ENCODE measurements around the gene CBLL2. TPM values are rescaled to one million over a fixed set of nuclear protein-coding genes. Genes with fewer than 3 reads are reported as not detected.
A peak's percentile ranks its signal among the peaks of the same experiment; 100 is the strongest.

CBLL2 gene
- total and polyA plus RNA-seq, 5 donors = not detected

- DNase-seq (no peak), ATAC-seq (no peak)
- H3K27ac ChIP-seq (ENCODE audit: low read length) = no peak overlapping the region
- no peaks in the 10 kb centered on the region for H3K27me3 ChIP-seq (ENCODE audit: control insufficient read depth, insufficient read depth)
- H3K4me3 ChIP-seq (ENCODE audit: low read length) = no peak overlapping the region
- intact Hi-C loops (cut with DNase I) = no loop called here
- 76% methylated on average over 2 of the region's 2 CpGs for WGBS
- no peaks in the 10 kb centered on the region for H3K4me1 ChIP-seq (ENCODE audit: control insufficient read depth, insufficient read depth, low read length)
- no peaks in the 10 kb centered on the region for H3K9me3 ChIP-seq (ENCODE audit: control insufficient read depth, low read length)
Measured at GRCh38 chrX:22296871-22297270, 24.2 kb downstream of the CBLL2 start.

- H3K9me3 ChIP-seq (ENCODE audit: control insufficient read depth, low read length) = no peaks in the 10 kb centered on the region
- H3K27me3 ChIP-seq (ENCODE audit: control insufficient read depth, insufficient read depth) = no peaks in the 10 kb centered on the region
- H3K4me3 ChIP-seq (ENCODE audit: low read length) = no peak overlapping the region
- DNase-seq (no peak), ATAC-seq (peak; percentile 84 to 86)
- WGBS = 1% methylated on average over 2 of the region's 2 CpGs
- intact Hi-C loops (cut with DNase I) = no loop called here
- H3K27ac ChIP-seq (ENCODE audit: low read length) = no peak overlapping the region
- H3K4me1 ChIP-seq (ENCODE audit: control insufficient read depth, insufficient read depth, low read length) = no peaks in the 10 kb centered on the region
Measured at GRCh38 chrX:22300130-22300529, 27.4 kb downstream of the CBLL2 start.

- intact Hi-C loops (cut with DNase I) = no loop called here
- Histone ChIP-seq H3K9me3 (ENCODE audit: control insufficient read depth, low read length) (no peaks in the 10 kb centered on the region), H3K4me1 (ENCODE audit: control insufficient read depth, insufficient read depth, low read length) (no peaks in the 10 kb centered on the region), H3K4me3 (ENCODE audit: low read length) (no peak overlapping the region), H3K27me3 (ENCODE audit: control insufficient read depth, insufficient read depth) (no peaks in the 10 kb centered on the region), H3K27ac (ENCODE audit: low read length) (no peak overlapping the region)
- 43% methylated on average over 3 of the region's 3 CpGs for WGBS
- DNase-seq (no peak), ATAC-seq (no peak)
Measured at GRCh38 chrX:22310779-22311178, 38.1 kb downstream of the CBLL2 start.

- H3K27ac ChIP-seq (ENCODE audit: low read length) = no peak overlapping the region
- intact Hi-C loops (cut with DNase I) = no loop called here
- no peaks in the 10 kb centered on the region for H3K4me1 ChIP-seq (ENCODE audit: control insufficient read depth, insufficient read depth, low read length)
- H3K9me3 ChIP-seq (ENCODE audit: control insufficient read depth, low read length) = no peaks in the 10 kb centered on the region
- no peak overlapping the region for H3K4me3 ChIP-seq (ENCODE audit: low read length)
- WGBS = 86% methylated on average over 3 of the region's 3 CpGs
- no peak for DNase-seq
- no peaks in the 10 kb centered on the region for H3K27me3 ChIP-seq (ENCODE audit: control insufficient read depth, insufficient read depth)
- no peak for ATAC-seq
Measured at GRCh38 chrX:22313766-22314165, 41.1 kb downstream of the CBLL2 start.

DNA sequence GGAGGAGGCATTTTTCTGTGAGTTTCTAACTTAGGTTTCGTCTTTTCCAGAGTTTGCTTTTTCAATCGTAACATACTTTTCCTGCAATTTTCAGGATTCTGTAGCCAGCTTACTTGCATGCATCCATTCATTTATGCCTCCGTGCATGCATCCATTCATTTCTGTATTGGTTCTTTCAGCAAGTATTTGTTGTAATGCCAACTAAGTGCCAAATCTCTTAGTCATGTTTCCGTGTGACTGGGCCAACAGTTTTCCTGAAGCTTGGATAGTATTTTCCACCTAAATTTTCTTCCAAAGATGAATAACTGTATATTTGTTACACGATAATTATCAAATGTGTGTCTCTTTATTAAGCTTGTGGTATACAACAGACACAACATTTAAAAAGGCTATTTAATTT lies 41.5 kb downstream of the CBLL2 start:
- 53% methylated on average over 5 of the region's 5 CpGs for WGBS
- H3K27me3 ChIP-seq (ENCODE audit: control insufficient read depth, insufficient read depth) = no peaks in the 10 kb centered on the region
- no peaks in the 10 kb centered on the region for H3K4me1 ChIP-seq (ENCODE audit: control insufficient read depth, insufficient read depth, low read length)
- DNase-seq = no peak
- no peaks in the 10 kb centered on the region for H3K9me3 ChIP-seq (ENCODE audit: control insufficient read depth, low read length)
- intact Hi-C loops (cut with DNase I) = no loop called here
- ATAC-seq = no peak
- H3K4me3 ChIP-seq (ENCODE audit: low read length) = no peak overlapping the region
- no peak overlapping the region for H3K27ac ChIP-seq (ENCODE audit: low read length)

GRCh38 chrX:22314692-22315091 lies 42.0 kb downstream of the CBLL2 start:
- intact Hi-C loops (cut with DNase I) = no loop called here
- WGBS = 19% methylated on average over 2 of the region's 2 CpGs
- ATAC-seq = no peak

DNA sequence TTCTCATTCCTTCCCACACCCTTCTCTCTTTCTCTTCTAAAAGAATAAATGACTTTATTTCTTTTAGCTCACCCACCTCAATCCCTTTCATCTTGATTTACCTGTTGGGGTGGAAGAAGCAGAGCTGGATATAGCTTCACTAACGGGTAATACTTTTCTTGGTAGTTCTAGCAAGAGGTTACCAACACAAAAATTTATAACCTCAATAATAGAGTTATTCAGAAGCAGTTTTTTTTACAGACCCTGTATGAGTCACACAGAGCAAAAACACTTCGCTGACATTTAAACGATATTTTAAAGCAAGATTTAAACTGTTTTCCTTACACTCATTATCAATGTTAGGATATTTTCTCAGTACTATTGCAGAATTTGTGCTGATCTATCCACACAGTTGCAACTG lies 42.4 kb downstream of the CBLL2 start:
- no peaks in the 10 kb centered on the region for H3K9me3 ChIP-seq (ENCODE audit: control insufficient read depth, low read length)
- no peaks in the 10 kb centered on the region for H3K4me1 ChIP-seq (ENCODE audit: control insufficient read depth, insufficient read depth, low read length)
- H3K4me3 ChIP-seq (ENCODE audit: low read length) = no peak overlapping the region
- H3K27ac ChIP-seq (ENCODE audit: low read length) = no peak overlapping the region
- DNase-seq (no peak), ATAC-seq (no peak)
- 55% methylated on average over 3 of the region's 3 CpGs for WGBS
- intact Hi-C loops (cut with DNase I) = no loop called here
- no peaks in the 10 kb centered on the region for H3K27me3 ChIP-seq (ENCODE audit: control insufficient read depth, insufficient read depth)

More at GRCh38 chrX:22314692-22315091, 42.0 kb downstream of the CBLL2 start:
- no peak for DNase-seq
- H3K4me3 ChIP-seq (ENCODE audit: low read length) = no peak overlapping the region
- no peaks in the 10 kb centered on the region for H3K27me3 ChIP-seq (ENCODE audit: control insufficient read depth, insufficient read depth)
- no peaks in the 10 kb centered on the region for H3K9me3 ChIP-seq (ENCODE audit: control insufficient read depth, low read length)
- H3K4me1 ChIP-seq (ENCODE audit: control insufficient read depth, insufficient read depth, low read length) = no peaks in the 10 kb centered on the region
- no peak overlapping the region for H3K27ac ChIP-seq (ENCODE audit: low read length)

DNA sequence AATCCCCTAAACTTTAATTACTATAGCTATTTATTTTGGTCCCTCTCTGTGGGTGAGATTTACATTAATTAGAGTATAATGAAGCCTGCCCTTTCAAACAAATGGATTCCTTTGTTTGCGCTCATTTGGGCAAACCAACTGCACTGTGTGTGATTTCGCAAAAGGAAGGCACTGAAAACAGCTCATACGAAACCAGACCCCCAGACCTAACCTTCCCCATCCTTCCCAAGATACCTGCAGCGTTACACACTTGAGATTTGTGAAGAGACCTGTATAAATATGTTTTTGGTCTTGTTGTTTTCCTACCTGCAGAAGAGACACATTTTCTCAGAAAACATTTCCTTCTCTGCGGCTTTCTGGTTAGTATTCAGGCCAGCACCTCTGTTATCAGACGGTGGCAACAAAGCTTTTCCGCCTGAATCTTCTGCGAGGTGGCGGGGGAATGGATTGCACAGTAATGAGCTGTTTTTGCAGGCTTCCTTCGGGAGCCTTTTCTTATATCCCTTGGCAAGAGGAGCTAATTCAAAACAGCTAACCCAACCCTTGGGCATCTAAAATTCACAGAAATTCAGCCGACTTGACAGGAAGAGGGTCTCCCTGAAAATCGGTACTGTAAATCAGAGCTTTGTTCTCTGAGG lies 47.6 kb downstream of the CBLL2 start:
- no peaks in the 10 kb centered on the region for H3K27me3 ChIP-seq (ENCODE audit: control insufficient read depth, insufficient read depth)
- 66% methylated on average over 12 of the region's 12 CpGs for WGBS
- no peak overlapping the region for H3K27ac ChIP-seq (ENCODE audit: low read length)
- H3K4me3 ChIP-seq (ENCODE audit: low read length) = no peak overlapping the region
- no peaks in the 10 kb centered on the region for H3K9me3 ChIP-seq (ENCODE audit: control insufficient read depth, low read length)
- DNase-seq (no peak), ATAC-seq (no peak)
- H3K4me1 ChIP-seq (ENCODE audit: control insufficient read depth, insufficient read depth, low read length) = no peaks in the 10 kb centered on the region
- intact Hi-C loops (cut with DNase I) = no loop called here

GRCh38 chrX:22323541-22323940 lies 50.8 kb downstream of the CBLL2 start:
- Histone ChIP-seq H3K4me1 (ENCODE audit: control insufficient read depth, insufficient read depth, low read length) (no peaks in the 10 kb centered on the region), H3K9me3 (ENCODE audit: control insufficient read depth, low read length) (no peaks in the 10 kb centered on the region), H3K27ac (ENCODE audit: low read length) (no peak overlapping the region), H3K27me3 (ENCODE audit: control insufficient read depth, insufficient read depth) (no peaks in the 10 kb centered on the region), H3K4me3 (ENCODE audit: low read length) (no peak overlapping the region)
- intact Hi-C loops (cut with DNase I) = no loop called here
- DNase-seq (no peak), ATAC-seq (no peak)
- whole genome bisulfite sequencing = 90% methylated on average over 5 of the region's 5 CpGs

Other genes with a start within 250 kb of the CBLL2 start
- under 1 TPM in 2 of 4 donors, not detected in 2; 0.08 to 0.29 TPM for gene PHEX, start 240.6 kb upstream of the CBLL2 start, total RNA-seq
- gene PHEX, start 240.6 kb upstream of the CBLL2 start, polyA plus RNA-seq = 0.02 TPM

Data from right cardiac atrium (tissue), 5 donors.